AG10803 (cell line): ENCODE data around the gene PRDM4.

Source experiments
- DNase-seq: peaks from one replicate; pipeline ENCODE4 v3.0.0; 2010; ENCODE audit warnings: low read depth
- H3K4me3 ChIP-seq: 2 replicates; pipeline ENCODE4 v1.5.1; 2011; ENCODE audit warnings: mild to moderate bottlenecking, low read length, control low read depth
- CTCF ChIP-seq: conservative IDR thresholded peaks from 2 replicates; pipeline ENCODE4 v1.5.1; 2011; ENCODE audit warnings: mild to moderate bottlenecking, low read length, control low read depth, inconsistent platforms

The PRDM4 gene

GRCh38 chr12:107767466-107767865 is 6.5 kb upstream of the PRDM4 start:
- no peak for DNase-seq
- no peak overlapping the region for H3K4me3 ChIP-seq
- no peak for TF ChIP-seq CTCF

- no peak for DNase-seq
- H3K4me3 ChIP-seq: no peak overlapping the region
- TF ChIP-seq CTCF: no peak
These were observed 4.4 kb upstream of the PRDM4 start for GRCh38 chr12:107765316-107765715.

GRCh38 chr12:107764626-107765025 is 3.7 kb upstream of the PRDM4 start:
- no peak overlapping the region for H3K4me3 ChIP-seq
- no peak for DNase-seq
- no peak for TF ChIP-seq CTCF

DNA sequence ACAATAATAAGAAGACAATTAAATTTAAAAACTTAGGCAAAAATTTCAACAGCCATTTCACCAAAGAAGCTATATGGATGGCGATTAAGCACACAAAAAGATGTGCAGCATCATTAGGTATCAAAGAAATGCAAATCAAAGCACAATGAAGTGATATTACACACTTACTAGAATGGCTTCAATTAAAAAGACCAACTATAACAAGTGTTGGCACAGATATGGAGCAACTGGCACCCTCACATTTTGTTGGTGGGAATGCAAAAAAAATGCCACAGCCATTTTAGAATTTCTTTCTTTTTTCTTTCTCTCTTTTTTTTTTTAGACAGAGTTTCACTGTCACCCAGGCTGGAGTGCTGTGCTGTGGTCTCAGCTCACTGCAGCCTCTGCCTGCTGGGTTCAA is 1.9 kb upstream of the PRDM4 start:
- DNase-seq: no peak
- no peak for TF ChIP-seq CTCF
- H3K4me3 ChIP-seq: no peak overlapping the region

DNA sequence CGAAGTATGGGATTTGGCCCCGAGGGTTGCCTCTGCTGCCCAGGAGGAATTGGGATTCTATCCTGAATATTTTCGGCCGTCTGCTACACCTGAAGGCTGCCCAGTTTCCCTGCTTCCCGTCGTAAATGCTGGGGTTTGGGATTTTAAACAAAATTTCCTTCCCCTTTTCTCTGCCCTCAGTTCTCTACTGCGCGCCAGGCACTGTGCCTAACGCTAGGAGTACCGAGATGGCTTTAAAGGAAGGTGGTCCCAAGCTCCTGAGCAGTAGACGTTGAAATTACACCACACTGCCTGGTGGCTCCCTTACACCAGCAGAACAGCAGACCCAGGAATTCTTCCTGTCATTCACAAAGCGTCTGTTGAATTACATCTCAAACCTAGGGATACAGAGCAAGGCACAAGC is 566 bp upstream of the PRDM4 start:
- 0 out of 2 replicates have a peak, but pooled peaks have one; percentile 1 for TF ChIP-seq CTCF
- H3K4me3 ChIP-seq: peak overlapping the region; percentile 67
- no peak for DNase-seq

DNA sequence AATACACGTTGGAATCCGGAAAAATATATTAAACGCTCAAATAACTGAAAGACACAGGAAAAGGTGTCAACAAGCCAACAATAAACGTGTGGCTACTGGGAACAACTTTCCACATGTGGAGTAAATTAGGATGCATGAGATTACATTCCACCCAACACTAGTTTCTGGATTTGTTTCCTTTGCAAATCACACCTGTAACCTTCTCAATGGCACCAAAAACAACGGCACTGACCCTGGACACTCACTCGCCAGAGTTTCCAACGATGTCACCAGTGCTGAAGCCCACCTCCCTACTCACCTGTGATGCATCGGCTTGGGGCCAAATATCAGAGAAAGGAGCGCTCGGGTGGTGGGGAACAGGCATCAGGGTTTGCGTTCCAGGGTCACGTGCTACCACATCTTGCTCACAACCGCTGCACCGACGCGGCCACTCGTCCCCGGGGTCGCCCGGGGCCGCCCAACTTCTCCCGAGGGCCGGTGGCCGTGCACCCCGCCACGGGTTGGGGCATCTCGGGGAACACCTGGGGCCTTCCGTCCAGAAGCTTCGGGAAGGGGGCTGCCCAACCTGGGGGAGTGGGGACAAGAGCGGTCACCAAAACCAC is 629 bp downstream of the PRDM4 start:
- peak; percentile 6 for DNase-seq
- no peak for TF ChIP-seq CTCF

DNA sequence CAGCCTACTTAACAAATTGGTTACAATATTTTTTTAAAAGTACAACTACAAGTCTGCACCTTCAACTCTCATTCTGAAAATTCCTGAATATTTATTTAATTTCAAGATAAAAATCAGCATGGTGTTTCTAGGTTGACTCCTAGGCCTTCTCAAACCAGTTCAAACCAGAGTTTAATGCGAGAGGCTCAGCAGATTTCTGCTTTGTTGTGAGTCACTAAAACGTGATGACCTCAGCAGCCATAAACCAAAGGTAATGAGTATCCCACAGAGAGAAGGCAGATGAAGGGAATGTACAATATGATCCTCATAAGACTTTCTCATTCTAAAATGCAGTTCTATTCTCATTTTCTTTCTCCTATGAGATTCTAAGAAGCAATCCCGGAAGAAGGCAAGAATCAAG is 1.5 kb downstream of the PRDM4 start:
- peak overlapping the region; percentile 92 for H3K4me3 ChIP-seq
- peak; percentile 80 for DNase-seq
- TF ChIP-seq CTCF: no peak

More for the DNA sequence above, 629 bp downstream of the PRDM4 start:
- peak overlapping the region; percentile 92 for H3K4me3 ChIP-seq
